Immature natural killer cell (primary cell): ENCODE results near the gene ATP2A1. TPM values are rescaled to one million over a fixed set of nuclear protein-coding genes. Genes with fewer than 3 reads are reported as not detected.
A peak's percentile ranks its signal among the peaks of the same experiment; 100 is the strongest.

Source experiments
- DNase-seq, 3 donors: peaks; one replicate each; pipeline ENCODE4 v3.0.0; 2022; ENCODE audit warnings: mixed read lengths in 1 of 3
- H3K27ac Mint-ChIP-seq, 6 donors: one replicate each; pipeline ENCODE4 v1.8.0; 2020; ENCODE audit warnings: mixed read lengths in 6 of 6, mild to moderate bottlenecking in 5 of 6, inconsistent platforms in 4 of 6, moderate library complexity in 3 of 6
- H3K27me3 Mint-ChIP-seq, 3 donors: one replicate each; pipeline ENCODE4 v1.8.0; 2020 to 2021; ENCODE audit warnings: low read depth in 3 of 3, mild to moderate bottlenecking in 3 of 3, mixed read lengths in 3 of 3, moderate library complexity in 3 of 3, inconsistent platforms in 1 of 3
- H3K36me3 Mint-ChIP-seq, 3 donors: one replicate each; pipeline ENCODE4 v1.8.0; 2020; ENCODE audit warnings: mixed read lengths in 3 of 3, inconsistent platforms in 2 of 3, mild to moderate bottlenecking in 2 of 3
- H3K4me1 Mint-ChIP-seq, 2 donors: one replicate each; pipeline ENCODE4 v1.8.0; 2020; ENCODE audit warnings: inconsistent platforms in 2 of 2, mild to moderate bottlenecking in 2 of 2, mixed read lengths in 2 of 2, moderate library complexity in 1 of 2
- H3K4me3 Mint-ChIP-seq, 5 donors: one replicate each; pipeline ENCODE4 v1.8.0; 2020; ENCODE audit warnings: mild to moderate bottlenecking in 5 of 5, mixed read lengths in 5 of 5, inconsistent platforms in 3 of 5, moderate library complexity in 3 of 5
- H3K9me3 Mint-ChIP-seq, 6 donors: one replicate each; pipeline ENCODE4 v1.8.0; 2020; ENCODE audit warnings: mild to moderate bottlenecking in 6 of 6, mixed read lengths in 6 of 6, inconsistent platforms in 4 of 6, moderate library complexity in 3 of 6
- polyA plus RNA-seq, 3 donors: library from polyadenylated mRNA; unstranded; fragments of 300-500 nt; fragmentation: Illumina TruSeq; gene quantifications; one replicate each; pipeline ENCODE4 v1.2.3, GENCODE V29; 2021

The ATP2A1 gene
- polyA plus RNA-seq, 3 donors from 2014 or later = 0.31 TPM; not detected in 2

DNA sequence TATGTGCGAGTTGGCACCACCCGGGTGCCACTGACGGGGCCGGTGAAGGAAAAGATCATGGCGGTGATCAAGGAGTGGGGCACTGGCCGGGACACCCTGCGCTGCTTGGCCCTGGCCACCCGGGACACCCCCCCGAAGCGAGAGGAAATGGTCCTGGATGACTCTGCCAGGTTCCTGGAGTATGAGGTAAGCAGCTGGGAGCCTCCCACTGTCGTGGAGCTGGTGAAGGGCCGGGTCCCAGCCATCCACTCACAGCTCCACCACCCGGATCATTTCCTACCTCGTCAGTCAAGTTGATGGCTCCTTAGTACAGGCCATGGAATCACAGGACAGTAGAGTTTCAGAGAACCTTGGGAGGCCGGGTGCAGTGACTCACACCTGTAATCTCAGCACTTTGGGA, 20.0 kb downstream of the ATP2A1 start:
- peaks cover 0 to 8% of the 10 kb centered on the region in 2 donors for H3K4me1 Mint-ChIP-seq
- H3K36me3 Mint-ChIP-seq = peaks cover 0 to 5% (median 0%) of the 10 kb centered on the region in 3 donors

GRCh38 chr16:28898942-28899341, 20.7 kb downstream of the ATP2A1 start:
- peaks cover 0 to 8% of the 10 kb centered on the region in 2 donors for H3K4me1 Mint-ChIP-seq
- peak overlapping the region in 2 of 6 donors; percentile 17 to 47 for H3K27ac Mint-ChIP-seq
- peaks cover 0 to 1% (median 0%) of the 10 kb centered on the region in 3 donors for H3K27me3 Mint-ChIP-seq
- no peaks in the 10 kb centered on the region for H3K9me3 Mint-ChIP-seq
- no peak for DNase-seq
- H3K4me3 Mint-ChIP-seq = no peak overlapping the region
- H3K36me3 Mint-ChIP-seq = peaks cover 0 to 5% (median 0%) of the 10 kb centered on the region in 3 donors

More for the DNA sequence above, 20.0 kb downstream of the ATP2A1 start:
- H3K27ac Mint-ChIP-seq = peak overlapping the region in 1 of 6 donors; percentile 26
- no peak overlapping the region for H3K4me3 Mint-ChIP-seq
- peaks cover 0 to 1% (median 0%) of the 10 kb centered on the region in 3 donors for H3K27me3 Mint-ChIP-seq
- no peak for DNase-seq
- no peaks in the 10 kb centered on the region for H3K9me3 Mint-ChIP-seq

- Mint-ChIP-seq H3K27ac (no peak overlapping the region), H3K9me3 (no peaks in the 10 kb centered on the region), H3K4me3 (no peak overlapping the region), H3K4me1 (peaks cover 0 to 5% of the 10 kb centered on the region in 2 donors), H3K27me3 (no peaks in the 10 kb centered on the region), H3K36me3 (peaks cover 0 to 5% (median 0%) of the 10 kb centered on the region in 3 donors)
- no peak for DNase-seq
Measured at GRCh38 chr16:28899882-28900590, 21.7 kb downstream of the ATP2A1 start.

DNA sequence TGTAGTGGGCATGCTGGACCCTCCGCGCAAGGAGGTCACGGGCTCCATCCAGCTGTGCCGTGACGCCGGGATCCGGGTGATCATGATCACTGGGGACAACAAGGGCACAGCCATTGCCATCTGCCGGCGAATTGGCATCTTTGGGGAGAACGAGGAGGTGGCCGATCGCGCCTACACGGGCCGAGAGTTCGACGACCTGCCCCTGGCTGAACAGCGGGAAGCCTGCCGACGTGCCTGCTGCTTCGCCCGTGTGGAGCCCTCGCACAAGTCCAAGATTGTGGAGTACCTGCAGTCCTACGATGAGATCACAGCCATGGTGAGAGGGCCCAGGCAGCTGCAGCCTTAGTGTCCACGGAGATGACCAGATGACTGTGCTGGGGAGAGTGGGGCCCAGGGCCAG, 22.3 kb downstream of the ATP2A1 start:
- Mint-ChIP-seq H3K27ac (no peak overlapping the region), H3K4me1 (peaks cover 0 to 5% of the 10 kb centered on the region in 2 donors), H3K4me3 (no peak overlapping the region), H3K27me3 (no peaks in the 10 kb centered on the region), H3K36me3 (peaks cover 0 to 5% (median 0%) of the 10 kb centered on the region in 3 donors), H3K9me3 (no peaks in the 10 kb centered on the region)
- no peak for DNase-seq

DNA sequence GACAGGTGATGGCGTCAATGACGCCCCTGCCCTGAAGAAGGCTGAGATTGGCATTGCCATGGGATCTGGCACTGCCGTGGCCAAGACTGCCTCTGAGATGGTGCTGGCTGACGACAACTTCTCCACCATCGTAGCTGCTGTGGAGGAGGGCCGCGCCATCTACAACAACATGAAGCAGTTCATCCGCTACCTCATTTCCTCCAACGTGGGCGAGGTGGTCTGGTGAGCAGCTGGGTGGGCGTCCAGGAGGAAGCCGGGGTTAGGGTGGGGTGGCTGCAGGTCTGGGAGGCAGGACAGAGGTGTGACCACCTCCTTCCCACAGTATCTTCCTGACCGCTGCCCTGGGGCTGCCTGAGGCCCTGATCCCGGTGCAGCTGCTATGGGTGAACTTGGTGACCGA, 23.6 kb downstream of the ATP2A1 start:
- Mint-ChIP-seq H3K27ac (no peak overlapping the region), H3K4me1 (peaks cover 0 to 5% of the 10 kb centered on the region in 2 donors), H3K27me3 (no peaks in the 10 kb centered on the region), H3K9me3 (no peaks in the 10 kb centered on the region), H3K36me3 (peaks cover 0 to 5% (median 0%) of the 10 kb centered on the region in 3 donors), H3K4me3 (peak overlapping the region in 1 of 5 donors; percentile 13)
- no peak for DNase-seq

GRCh38 chr16:28902909-28903308, 24.6 kb downstream of the ATP2A1 start:
- H3K9me3 Mint-ChIP-seq = no peaks in the 10 kb centered on the region
- H3K27ac Mint-ChIP-seq = no peak overlapping the region

GRCh38 chr16:28903344-28904042, 25.2 kb downstream of the ATP2A1 start:
- no peak for DNase-seq
- Mint-ChIP-seq H3K36me3 (peaks cover 0 to 5% (median 0%) of the 10 kb centered on the region in 3 donors), H3K4me3 (no peak overlapping the region), H3K27me3 (no peaks in the 10 kb centered on the region), H3K9me3 (no peaks in the 10 kb centered on the region), H3K27ac (no peak overlapping the region), H3K4me1 (peaks cover 0 to 5% of the 10 kb centered on the region in 2 donors)

More at GRCh38 chr16:28902909-28903308, 24.6 kb downstream of the ATP2A1 start:
- H3K4me1 Mint-ChIP-seq = peaks cover 0 to 5% of the 10 kb centered on the region in 2 donors
- DNase-seq = no peak
- peaks cover 0 to 5% (median 0%) of the 10 kb centered on the region in 3 donors for H3K36me3 Mint-ChIP-seq
- peak overlapping the region in 1 of 5 donors; percentile 1 for H3K4me3 Mint-ChIP-seq
- H3K27me3 Mint-ChIP-seq = no peaks in the 10 kb centered on the region

DNA sequence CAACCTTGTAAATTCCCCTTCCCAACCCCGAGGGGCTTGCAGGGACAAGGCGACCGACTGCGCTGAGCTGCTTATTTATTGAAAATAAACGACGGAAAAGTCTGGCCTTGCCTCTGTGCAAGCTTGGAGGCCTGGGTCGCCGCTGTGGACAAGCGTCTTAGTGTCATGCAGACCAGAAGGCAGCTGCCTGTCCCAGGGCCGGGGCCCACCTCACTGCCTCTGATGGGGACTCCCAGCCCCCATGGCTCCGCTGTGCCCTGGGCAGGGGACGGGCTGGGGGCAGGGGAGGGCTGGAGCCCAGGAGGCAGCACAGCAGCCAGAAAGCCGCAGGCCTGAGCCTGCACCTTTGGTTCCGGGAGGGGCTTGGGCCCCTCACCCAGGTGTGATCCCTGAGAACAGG, 26.1 kb downstream of the ATP2A1 start:
- no peaks in the 10 kb centered on the region for H3K9me3 Mint-ChIP-seq
- no peaks in the 10 kb centered on the region for H3K36me3 Mint-ChIP-seq
- peaks cover 0 to 5% of the 10 kb centered on the region in 2 donors for H3K4me1 Mint-ChIP-seq
- H3K4me3 Mint-ChIP-seq = no peak overlapping the region
- no peaks in the 10 kb centered on the region for H3K27me3 Mint-ChIP-seq
- no peak for DNase-seq
- H3K27ac Mint-ChIP-seq = no peak overlapping the region

- H3K36me3 Mint-ChIP-seq = no peaks in the 10 kb centered on the region
- no peak overlapping the region for H3K27ac Mint-ChIP-seq
- no peak for DNase-seq
- H3K4me3 Mint-ChIP-seq = no peak overlapping the region
- no peaks in the 10 kb centered on the region for H3K9me3 Mint-ChIP-seq
- no peaks in the 10 kb centered on the region for H3K27me3 Mint-ChIP-seq
- peaks cover 0 to 5% of the 10 kb centered on the region in 2 donors for H3K4me1 Mint-ChIP-seq
Measured at GRCh38 chr16:28904828-28905227, 26.5 kb downstream of the ATP2A1 start.

GRCh38 chr16:28905229-28905754, 27.0 kb downstream of the ATP2A1 start:
- no peak overlapping the region for H3K27ac Mint-ChIP-seq
- no peak for DNase-seq
- no peaks in the 10 kb centered on the region for H3K9me3 Mint-ChIP-seq
- H3K27me3 Mint-ChIP-seq = no peaks in the 10 kb centered on the region
- H3K36me3 Mint-ChIP-seq = peaks cover 0 to 4% (median 0%) of the 10 kb centered on the region in 3 donors
- H3K4me3 Mint-ChIP-seq = no peak overlapping the region
- peaks cover 0 to 5% of the 10 kb centered on the region in 2 donors for H3K4me1 Mint-ChIP-seq

DNA sequence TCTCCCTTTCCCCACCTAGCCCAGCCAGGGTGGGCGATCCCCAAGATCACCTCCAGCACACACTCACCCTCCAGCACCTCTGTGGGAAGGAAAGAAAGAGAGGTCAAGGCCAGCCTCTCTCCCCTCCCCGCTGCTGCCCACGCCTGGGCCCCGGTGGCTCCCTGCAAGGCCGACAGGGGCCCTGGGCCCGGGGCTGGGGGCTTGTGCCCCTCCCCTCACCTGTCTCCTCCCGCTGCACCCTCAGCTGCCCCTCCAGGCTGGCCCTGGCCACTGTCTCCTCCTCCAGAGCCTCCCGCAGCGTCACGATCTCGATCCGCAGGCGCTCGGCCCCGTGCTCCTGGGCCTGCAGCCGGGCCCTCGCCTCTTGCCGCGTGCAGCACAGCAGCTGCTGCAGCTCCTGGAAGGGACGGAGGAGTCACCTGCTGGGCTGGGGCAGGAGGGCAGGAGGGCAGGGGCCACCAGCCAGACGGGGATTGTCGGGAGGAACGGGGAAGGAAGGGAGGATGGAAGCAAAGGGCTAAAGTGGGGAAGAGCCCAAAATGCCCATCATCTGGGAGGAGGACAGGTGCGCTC, 27.6 kb downstream of the ATP2A1 start:
- peaks cover 0 to 5% of the 10 kb centered on the region in 2 donors for H3K4me1 Mint-ChIP-seq
- H3K36me3 Mint-ChIP-seq = peaks cover 0 to 4% (median 0%) of the 10 kb centered on the region in 3 donors
- no peak overlapping the region for H3K27ac Mint-ChIP-seq
- no peaks in the 10 kb centered on the region for H3K27me3 Mint-ChIP-seq
- no peak overlapping the region for H3K4me3 Mint-ChIP-seq
- no peak for DNase-seq
- no peaks in the 10 kb centered on the region for H3K9me3 Mint-ChIP-seq

DNA sequence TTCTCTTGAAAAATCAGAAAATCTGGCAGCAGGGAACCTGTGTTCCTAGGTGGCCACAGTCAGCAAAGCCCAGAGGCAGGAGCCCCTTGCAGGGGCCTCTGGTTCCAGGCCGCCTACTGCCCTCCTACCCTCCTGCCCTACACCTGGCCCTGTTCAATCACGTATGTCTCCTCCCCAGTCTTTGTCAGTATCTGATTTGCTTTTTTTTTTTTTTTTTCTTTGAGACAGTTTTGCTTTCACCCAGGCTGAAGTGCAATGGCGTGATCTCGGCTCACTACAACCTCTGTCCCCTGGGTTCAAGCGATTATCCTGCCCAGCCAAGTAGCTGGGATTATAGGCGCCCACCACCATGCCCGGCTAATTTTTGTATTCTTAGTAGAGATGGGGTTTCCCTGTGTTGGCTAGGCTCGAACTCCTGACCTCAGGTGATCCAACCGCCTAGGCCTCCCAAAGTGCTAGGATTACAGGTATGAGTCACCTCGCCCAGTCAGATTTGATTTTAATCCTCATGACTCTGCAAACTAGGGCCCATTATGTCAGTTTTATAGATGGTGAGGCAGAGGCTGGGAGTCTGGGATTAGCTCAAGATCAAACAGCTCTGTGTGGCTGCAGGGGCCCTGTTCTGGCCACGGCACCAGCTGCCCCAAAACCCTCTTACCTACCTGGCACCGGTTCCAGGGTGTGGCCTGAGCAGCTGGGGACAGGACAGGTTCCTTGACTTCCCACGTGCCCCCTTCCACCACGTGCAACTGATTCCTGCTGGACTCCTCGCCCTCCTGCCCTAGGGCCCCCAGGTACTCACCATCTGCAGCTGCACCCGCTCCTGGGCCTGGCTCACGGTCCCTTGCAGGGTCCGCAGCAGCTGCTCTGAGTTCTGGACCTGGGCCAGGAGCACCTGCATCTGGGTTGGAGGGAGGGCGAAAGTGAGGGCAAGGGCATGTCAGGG, 32.1 kb downstream of the ATP2A1 start:
- no peak for DNase-seq
- H3K9me3 Mint-ChIP-seq = peaks cover 0 to 2% (median 0%) of the 10 kb centered on the region in 6 donors
- H3K36me3 Mint-ChIP-seq = peaks cover 8 to 15% (median 10%) of the 10 kb centered on the region in 3 donors
- no peak overlapping the region for H3K4me3 Mint-ChIP-seq
- no peaks in the 10 kb centered on the region for H3K4me1 Mint-ChIP-seq
- no peak overlapping the region for H3K27ac Mint-ChIP-seq
- peaks cover 0 to 2% (median 0%) of the 10 kb centered on the region in 3 donors for H3K27me3 Mint-ChIP-seq

DNA sequence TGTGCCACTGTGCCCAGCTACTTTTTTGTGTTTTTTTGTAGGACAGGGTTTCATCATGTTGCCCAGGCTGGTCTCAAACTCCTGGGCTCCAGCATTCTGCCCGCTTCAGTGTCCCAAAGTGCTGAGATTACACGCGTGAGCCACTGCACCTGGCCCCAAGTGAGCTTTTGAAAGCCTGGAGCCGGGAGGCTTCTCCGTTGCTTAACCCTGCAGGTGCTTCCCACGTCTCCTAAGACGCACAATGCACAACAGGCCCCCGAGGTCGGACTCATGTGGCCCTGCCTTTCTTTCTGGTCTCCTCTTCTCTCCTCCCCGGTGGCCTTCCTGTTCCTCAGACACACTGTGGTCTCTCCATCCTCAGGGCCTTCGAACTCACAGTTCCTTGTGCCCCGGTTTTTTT, 34.3 kb downstream of the ATP2A1 start:
- H3K4me3 Mint-ChIP-seq = no peak overlapping the region
- H3K4me1 Mint-ChIP-seq = peaks cover 0 to 1% of the 10 kb centered on the region in 2 donors
- DNase-seq = no peak
- peaks cover 0 to 2% (median 0%) of the 10 kb centered on the region in 6 donors for H3K9me3 Mint-ChIP-seq
- H3K36me3 Mint-ChIP-seq = peaks cover 14 to 21% (median 15%) of the 10 kb centered on the region in 3 donors
- peak overlapping the region in 1 of 6 donors; percentile 77 for H3K27ac Mint-ChIP-seq
- H3K27me3 Mint-ChIP-seq = peaks cover 0 to 2% (median 0%) of the 10 kb centered on the region in 3 donors
